ENCODE data around the gene GPR135.

- TF ChIP-seq ARNTL (CRISPR knock-in tag; IDR thresholded peaks at IDR 0.05; ENCODE audit: borderline replicate concordance, low read depth) = no peak
- TF ChIP-seq, protein P1, sequence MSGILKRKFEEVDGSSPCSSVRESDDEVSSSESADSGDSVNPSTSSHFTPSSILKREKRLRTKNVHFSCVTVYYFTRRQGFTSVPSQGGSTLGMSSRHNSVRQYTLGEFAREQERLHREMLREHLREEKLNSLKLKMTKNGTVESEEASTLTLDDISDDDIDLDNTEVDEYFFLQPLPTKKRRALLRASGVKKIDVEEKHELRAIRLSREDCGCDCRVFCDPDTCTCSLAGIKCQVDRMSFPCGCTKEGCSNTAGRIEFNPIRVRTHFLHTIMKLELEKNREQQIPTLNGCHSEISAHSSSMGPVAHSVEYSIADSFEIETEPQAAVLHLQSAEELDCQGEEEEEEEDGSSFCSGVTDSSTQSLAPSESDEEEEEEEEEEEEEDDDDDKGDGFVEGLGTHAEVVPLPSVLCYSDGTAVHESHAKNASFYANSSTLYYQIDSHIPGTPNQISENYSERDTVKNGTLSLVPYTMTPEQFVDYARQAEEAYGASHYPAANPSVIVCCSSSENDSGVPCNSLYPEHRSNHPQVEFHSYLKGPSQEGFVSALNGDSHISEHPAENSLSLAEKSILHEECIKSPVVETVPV (CRISPR knock-in tag; IDR thresholded peaks at IDR 0.05) = no peak
- TF ChIP-seq ZFP3 (CRISPR knock-in tag; IDR thresholded peaks at IDR 0.05) = no peak
- no peak for TF ChIP-seq ZNF565 (CRISPR knock-in tag; conservative IDR thresholded peaks at IDR 0.05; ENCODE audit: low read depth)
- no peak for TF ChIP-seq TSHZ2 (CRISPR knock-in tag; IDR thresholded peaks at IDR 0.05)
- TF ChIP-seq RARB (CRISPR knock-in tag; IDR thresholded peaks at IDR 0.05) = no peak
- no peak for TF ChIP-seq PATZ1 (CRISPR knock-in tag; IDR thresholded peaks at IDR 0.05; ENCODE audit: borderline replicate concordance)
- no peak for TF ChIP-seq ZFP30 (CRISPR knock-in tag; IDR thresholded peaks at IDR 0.05)
- TF ChIP-seq ZC3H10 (CRISPR knock-in tag; IDR thresholded peaks at IDR 0.05) = no peak
- TF ChIP-seq TOX (CRISPR knock-in tag; IDR thresholded peaks at IDR 0.05; ENCODE audit: borderline replicate concordance) = no peak
- TF ChIP-seq SNAI2 (CRISPR knock-in tag; IDR thresholded peaks at IDR 0.05) = no peak
- no peak for TF ChIP-seq ZNF70 (CRISPR knock-in tag; IDR thresholded peaks at IDR 0.05)
- no peak for TF ChIP-seq OSR1 (CRISPR knock-in tag; IDR thresholded peaks at IDR 0.05)
Observed at GRCh38 chr14:59511916-59512575, 46.9 kb upstream of the GPR135 start.

Data from SK-N-SH treated with all-trans-retinoic acid at 6 μM for 48 hours (cell line).